SK-N-SH (cell line): ENCODE data around the gene ZNF396. TPM values are rescaled to one million over a fixed set of nuclear protein-coding genes. Genes with fewer than 3 reads are reported as not detected.

ENCODE experiments used
- CTCF ChIA-PET: fragments of 300-600, 350-600 bp; formaldehyde crosslinking; extraction: SDS; loops from one replicate; lab custom pipeline; 2021; lab: Yijun Ruan, JAX
- POLR2A ChIA-PET: fragments of 350-600 bp; sonication (Branson Sonifier 250); formaldehyde crosslinking; extraction: SDS; loops from one replicate; lab custom pipeline; 2020; ENCODE audit warnings: antibody characterized with exemption, inconsistent platforms; lab: Yijun Ruan, JAX
- DNase-seq: peaks from one replicate; pipeline ENCODE4 v3.0.0; 2012
- H2AFZ ChIP-seq: fragments of 200-600 bp; sonication (generic); 2 replicates; pipeline ENCODE4 v1.8.1; 2016; ENCODE audit warnings: antibody characterized with exemption, mild to moderate bottlenecking, low read depth
- H3F3A ChIP-seq: fragments of 200-600 bp; sonication (generic); replicated peaks from 2 replicates; pipeline ENCODE3; 2016; ENCODE audit warnings: antibody characterized with exemption, mild to moderate bottlenecking; ENCODE audit not compliant: insufficient read depth
- H3K27ac ChIP-seq, 2 experiments: fragments of 200-500 bp in 1 of 2; fragments of 200-600 bp in 1 of 2; sonication (Bioruptor generic) in 1 of 2; sonication (generic), shearing (Covaris generic) in 1 of 2; 2 replicates each; pipeline versions ENCODE4 v1.5.1 to v1.6.1; 2014 to 2016; ENCODE audit warnings: low read depth in 2 of 2, inconsistent platforms in 1 of 2, low read length in 1 of 2, mild to moderate bottlenecking in 1 of 2, mixed read lengths in 1 of 2
- H3K27me3 ChIP-seq: fragments of 200-600 bp; sonication (generic), shearing (Covaris generic); 2 replicates; pipeline ENCODE4 v1.6.1; 2016; ENCODE audit warnings: mixed run types; ENCODE audit not compliant: insufficient read depth
- H3K36me3 ChIP-seq, 2 experiments: fragments of 200-500 bp in 1 of 2; fragments of 200-600 bp in 1 of 2; sonication (Bioruptor generic) in 1 of 2; sonication (generic) in 1 of 2; replicated peaks in 1 of 2; 2 replicates each; pipeline versions ENCODE3 to v1.5.1; 2014 to 2016; ENCODE audit warnings: low read length in 1 of 2, mild to moderate bottlenecking in 1 of 2; ENCODE audit not compliant: insufficient read depth in 2 of 2, control insufficient read depth in 1 of 2
- H3K4me1 ChIP-seq, 2 experiments: fragments of 200-500 bp in 1 of 2; fragments of 200-600 bp in 1 of 2; sonication (Bioruptor generic) in 1 of 2; sonication (generic), shearing (Covaris generic) in 1 of 2; 2 replicates each; pipeline versions ENCODE4 v1.5.1 to v1.6.1; 2014 to 2016; ENCODE audit warnings: low read depth in 1 of 2, low read length in 1 of 2, mixed run types in 1 of 2; ENCODE audit not compliant: insufficient read depth in 2 of 2, control insufficient read depth in 1 of 2
- H3K4me2 ChIP-seq: fragments of 200-600 bp; sonication (generic), shearing (Covaris generic); 2 replicates; pipeline ENCODE4 v1.6.1; 2017; ENCODE audit warnings: mixed run types
- H3K4me3 ChIP-seq, 2 experiments: fragments of 200-500 bp in 1 of 2; fragments of 200-600 bp in 1 of 2; sonication (Bioruptor generic) in 1 of 2; sonication (generic), shearing (Covaris generic) in 1 of 2; 2 replicates each; pipeline versions ENCODE4 v1.5.1 to v1.8.1; 2014 to 2016; ENCODE audit warnings: low read depth in 2 of 2, inconsistent platforms in 1 of 2, low read length in 1 of 2, mild to moderate bottlenecking in 1 of 2, mixed read lengths in 1 of 2, moderate library complexity in 1 of 2
- H3K79me2 ChIP-seq: fragments of 200-600 bp; sonication (generic); 2 replicates; pipeline ENCODE4 v1.8.1; 2017; ENCODE audit warnings: mild to moderate bottlenecking; ENCODE audit not compliant: insufficient read depth
- H3K9ac ChIP-seq: fragments of 200-600 bp; sonication (generic); 2 replicates; pipeline ENCODE4 v1.6.1; 2017; ENCODE audit warnings: mixed run types
- H3K9me2 ChIP-seq: fragments of 200-600 bp; sonication (generic); 2 replicates; pipeline ENCODE4 v1.6.1; 2017; ENCODE audit warnings: mixed run types
- H3K9me3 ChIP-seq: fragments of 200-600 bp; sonication (generic); 2 replicates; pipeline ENCODE4 v1.6.1; 2017; ENCODE audit warnings: mixed run types, mild to moderate bottlenecking, moderate library complexity
- H4K20me1 ChIP-seq: fragments of 200-600 bp; sonication (generic); 2 replicates; pipeline ENCODE4 v1.6.1; 2017; ENCODE audit warnings: mild to moderate bottlenecking, mixed run types; ENCODE audit not compliant: insufficient read depth
- CHD2 ChIP-seq: fragments of 150-350 bp; IDR thresholded peaks from 2 replicates; pipeline ENCODE4 v1.6.1; 2018; ENCODE audit warnings: low read length; ENCODE audit not compliant: partially characterized antibody
- ELF1 ChIP-seq: IDR thresholded peaks from 2 replicates; pipeline ENCODE4 v1.4.0; 2012
- EP300 ChIP-seq, 2 experiments: IDR thresholded peaks; 2 replicates each; pipeline versions ENCODE4 v1.4.0 to v1.6.1; 2012; ENCODE audit warnings: borderline replicate concordance in 1 of 2, low read depth in 1 of 2, low read length in 1 of 2
- EZH2phosphoT487 ChIP-seq: fragments of 200-600 bp; sonication (generic); IDR thresholded peaks from 2 replicates; pipeline ENCODE4 v1.6.1; 2017; ENCODE audit warnings: low read depth, mixed run types, mild to moderate bottlenecking, antibody characterized with exemption, moderate library complexity, borderline replicate concordance
- FOXM1 ChIP-seq: IDR thresholded peaks from 2 replicates; pipeline ENCODE4 v1.4.0; 2012; ENCODE audit warnings: low read depth, mild to moderate bottlenecking
- GATA2 ChIP-seq: sonication (generic); formaldehyde crosslinking; IDR thresholded peaks from 2 replicates; pipeline ENCODE4 v1.5.0; 2020; ENCODE audit warnings: mild to moderate bottlenecking, missing genetic modification reagents
- JUND ChIP-seq: IDR thresholded peaks from 2 replicates; pipeline ENCODE4 v1.4.0; 2012
- MEF2A ChIP-seq: IDR thresholded peaks from 2 replicates; pipeline ENCODE4 v1.4.0; 2012; ENCODE audit warnings: low read depth, borderline replicate concordance
- MXI1 ChIP-seq: IDR thresholded peaks from 2 replicates; pipeline ENCODE4 v1.6.1; 2012; ENCODE audit warnings: mild to moderate bottlenecking, low read depth, low read length, improper control_type of control experiment
- NFIC ChIP-seq: IDR thresholded peaks from 2 replicates; pipeline ENCODE4 v1.4.0; 2012; ENCODE audit warnings: borderline replicate concordance
- NRF1 ChIP-seq: IDR thresholded peaks from 2 replicates; pipeline ENCODE4 v1.6.1; 2012; ENCODE audit warnings: low read depth, mild to moderate bottlenecking, low read length
- POLR2AphosphoS5 ChIP-seq: IDR thresholded peaks from 2 replicates; pipeline ENCODE4 v1.6.1; 2012; ENCODE audit warnings: low read depth, low read length
- RCOR1 ChIP-seq: fragments of 150-350 bp; IDR thresholded peaks from 2 replicates; pipeline ENCODE4 v1.6.1; 2017; ENCODE audit warnings: antibody characterized with exemption, low read length
- RFX5 ChIP-seq: IDR thresholded peaks from 2 replicates; pipeline ENCODE4 v1.6.1; 2012; ENCODE audit warnings: mild to moderate bottlenecking, improper control_type of control experiment, low read length
- RXRA ChIP-seq: IDR thresholded peaks from 2 replicates; pipeline ENCODE4 v1.4.0; 2012; ENCODE audit warnings: low read depth, mild to moderate bottlenecking, borderline replicate concordance
- SIN3A ChIP-seq: IDR thresholded peaks from 2 replicates; pipeline ENCODE4 v1.6.1; 2012; ENCODE audit warnings: low read depth, mild to moderate bottlenecking, low read length, moderate library complexity, borderline replicate concordance
- TAF1 ChIP-seq: IDR thresholded peaks from 2 replicates; pipeline ENCODE4 v1.6.1; 2012; ENCODE audit warnings: low read depth, mild to moderate bottlenecking, low read length, moderate library complexity, borderline replicate concordance
- TCF12 ChIP-seq: IDR thresholded peaks from 2 replicates; pipeline ENCODE4 v1.4.0; 2012
- TEAD4 ChIP-seq: IDR thresholded peaks from 2 replicates; pipeline ENCODE4 v1.4.0; 2012; ENCODE audit warnings: mild to moderate bottlenecking, borderline replicate concordance; ENCODE audit not compliant: insufficient read depth
- YY1 ChIP-seq: IDR thresholded peaks from 2 replicates; pipeline ENCODE4 v1.4.0; 2012; ENCODE audit warnings: low read depth, mild to moderate bottlenecking
- WGBS: methylation state at CpG from one replicate; pipeline ENCODE4 v1.1.6; 2017; ENCODE audit warnings: low lambda C conversion rate; 5-methylcytosine and 5-hydroxymethylcytosine counted together
- polyA plus RNA-seq, 3 experiments: library from polyadenylated mRNA; depleted of rRNA; stranded (reverse); fragments of >200 nt; gene quantifications; 2 replicates each; pipeline ENCODE4 v1.2.3, GENCODE V29; 2012
- TF ChIP-seq, protein P1 (sequence below): IDR thresholded peaks from 2 replicates; pipeline ENCODE4 v1.4.0; 2012; ENCODE audit warnings: low read depth
- TF ChIP-seq, protein P2 (sequence below): fragments of 150-350 bp; IDR thresholded peaks from 2 replicates; pipeline ENCODE4 v1.6.1; 2016; ENCODE audit warnings: mild to moderate bottlenecking, low read depth, low read length
- TF ChIP-seq, protein P3 (sequence below): fragments of 150-350 bp; IDR thresholded peaks from 2 replicates; pipeline ENCODE4 v1.6.1; 2017; ENCODE audit warnings: antibody characterized with exemption, low read length, low read depth, borderline replicate concordance
- TF ChIP-seq, protein P4 (sequence below): IDR thresholded peaks from 2 replicates; pipeline ENCODE4; 2012

ZNF396 gene
- polyA plus RNA-seq, 1 of the 3 experiments (the other 2 are of a cell fraction): 0.41 TPM

DNA sequence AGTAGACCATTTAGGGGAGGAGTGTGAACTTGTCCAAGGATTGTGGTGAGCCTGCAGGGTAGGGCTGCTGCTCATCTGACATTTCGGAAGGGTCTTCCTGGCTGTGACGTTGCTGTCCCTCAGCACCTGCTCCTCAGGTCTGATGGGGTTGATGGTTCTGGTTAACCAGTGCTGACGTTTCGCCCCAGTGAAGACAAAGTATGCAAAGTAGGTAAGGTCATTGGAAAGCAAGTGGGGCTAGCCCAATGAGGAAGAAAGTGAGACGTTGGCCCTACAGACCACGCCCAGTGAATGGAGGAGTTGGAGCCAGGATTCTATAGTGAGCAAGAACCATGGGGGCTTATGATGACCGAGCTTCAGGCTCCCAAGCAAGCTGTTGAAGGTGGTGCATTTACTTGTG is 33.4 kb upstream of the ZNF396 start:
- Histone ChIP-seq H3K79me2 (no peaks in the 10 kb centered on the region), H3K9me3 (no peaks in the 10 kb centered on the region), H3K4me3 (no peak overlapping the region), H3K9ac (no peak overlapping the region), H3K4me1 (no peaks in the 10 kb centered on the region), H4K20me1 (no peaks in the 10 kb centered on the region), H3F3A (no peaks in the 10 kb centered on the region), H3K27me3 (no peaks in the 10 kb centered on the region), H3K27ac (no peak overlapping the region), H2AFZ (no peak overlapping the region), H3K9me2 (no peaks in the 10 kb centered on the region), H3K4me2 (no peak overlapping the region), H3K36me3 (no peaks in the 10 kb centered on the region)
- no peak for DNase-seq
- POLR2A ChIA-PET: no interaction called here
- CTCF ChIA-PET: interaction anchor here (1.7 kb wide), 1 partner anchor 24 kb away, joined by 7 read pairs; no protein-coding TSS in a partner anchor
- 48% methylated on average over 7 of the region's 7 CpGs for WGBS
- TF ChIP-seq RCOR1 (no peak), TAF1 (no peak), FOXM1 (no peak), NRF1 (no peak), MXI1 (no peak), POLR2AphosphoS5 (no peak), TEAD4 (no peak), NFIC (no peak), RXRA (no peak), RFX5 (no peak), CHD2 (no peak), TCF12 (no peak), MEF2A (no peak), EP300 (IDR thresholded peaks at IDR 0.05; ENCODE audit: borderline replicate concordance in 1 of 2, low read depth in 1 of 2, low read length in 1 of 2) (no peak), JUND (no peak), SIN3A (no peak)
- TF ChIP-seq, protein P1, sequence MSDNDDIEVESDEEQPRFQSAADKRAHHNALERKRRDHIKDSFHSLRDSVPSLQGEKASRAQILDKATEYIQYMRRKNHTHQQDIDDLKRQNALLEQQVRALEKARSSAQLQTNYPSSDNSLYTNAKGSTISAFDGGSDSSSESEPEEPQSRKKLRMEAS: no peak
- TF ChIP-seq, protein P2, sequence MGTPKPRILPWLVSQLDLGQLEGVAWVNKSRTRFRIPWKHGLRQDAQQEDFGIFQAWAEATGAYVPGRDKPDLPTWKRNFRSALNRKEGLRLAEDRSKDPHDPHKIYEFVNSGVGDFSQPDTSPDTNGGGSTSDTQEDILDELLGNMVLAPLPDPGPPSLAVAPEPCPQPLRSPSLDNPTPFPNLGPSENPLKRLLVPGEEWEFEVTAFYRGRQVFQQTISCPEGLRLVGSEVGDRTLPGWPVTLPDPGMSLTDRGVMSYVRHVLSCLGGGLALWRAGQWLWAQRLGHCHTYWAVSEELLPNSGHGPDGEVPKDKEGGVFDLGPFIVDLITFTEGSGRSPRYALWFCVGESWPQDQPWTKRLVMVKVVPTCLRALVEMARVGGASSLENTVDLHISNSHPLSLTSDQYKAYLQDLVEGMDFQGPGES: no peak
- TF ChIP-seq, protein P3, sequence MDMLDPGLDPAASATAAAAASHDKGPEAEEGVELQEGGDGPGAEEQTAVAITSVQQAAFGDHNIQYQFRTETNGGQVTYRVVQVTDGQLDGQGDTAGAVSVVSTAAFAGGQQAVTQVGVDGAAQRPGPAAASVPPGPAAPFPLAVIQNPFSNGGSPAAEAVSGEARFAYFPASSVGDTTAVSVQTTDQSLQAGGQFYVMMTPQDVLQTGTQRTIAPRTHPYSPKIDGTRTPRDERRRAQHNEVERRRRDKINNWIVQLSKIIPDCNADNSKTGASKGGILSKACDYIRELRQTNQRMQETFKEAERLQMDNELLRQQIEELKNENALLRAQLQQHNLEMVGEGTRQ: no peak

DNA sequence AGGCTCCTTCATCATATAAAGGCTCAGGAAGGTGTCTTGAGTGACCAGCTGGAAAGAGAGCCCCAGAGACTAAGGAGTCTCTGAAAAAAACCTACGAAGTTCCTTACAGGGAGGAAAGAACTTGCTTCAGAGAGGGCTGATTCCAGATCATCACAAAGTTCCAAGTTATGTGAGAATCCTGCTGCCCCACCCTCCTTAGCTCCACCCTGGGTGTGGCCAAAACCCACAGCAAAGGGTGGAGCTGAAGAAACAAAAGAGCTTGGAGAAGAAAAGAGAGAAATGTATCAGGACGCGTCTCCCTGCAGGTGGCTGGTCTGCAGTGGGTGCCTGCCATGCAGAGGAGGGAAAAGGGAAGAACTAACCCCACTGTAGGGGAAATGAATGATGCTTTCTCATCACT is 32.8 kb upstream of the ZNF396 start:
- ChIA-PET CTCF (interaction anchor here (1.7 to 3.1 kb wide), 3 partner anchors 23 to 540 kb away, joined by 7 to 10 read pairs (median 10); no protein-coding TSS in a partner anchor), POLR2A (no interaction called here)
- Histone ChIP-seq H3K27ac (no peak overlapping the region), H3K4me3 (no peak overlapping the region), H3K36me3 (no peaks in the 10 kb centered on the region), H3K27me3 (no peaks in the 10 kb centered on the region), H2AFZ (no peak overlapping the region), H3K4me2 (no peak overlapping the region), H4K20me1 (no peaks in the 10 kb centered on the region), H3F3A (no peaks in the 10 kb centered on the region), H3K4me1 (no peaks in the 10 kb centered on the region), H3K9me2 (no peaks in the 10 kb centered on the region), H3K9ac (no peak overlapping the region), H3K79me2 (no peaks in the 10 kb centered on the region), H3K9me3 (no peaks in the 10 kb centered on the region)
- no peak for DNase-seq
- 76% methylated on average over 3 of the region's 3 CpGs for WGBS
- TF ChIP-seq, protein P2: no peak
- TF ChIP-seq POLR2AphosphoS5 (no peak), EZH2phosphoT487 (no peak), YY1 (no peak), GATA2 (CRISPR knock-in tag) (no peak), JUND (no peak), SIN3A (no peak), ELF1 (no peak), NFIC (no peak)
- TF ChIP-seq, protein P4, sequence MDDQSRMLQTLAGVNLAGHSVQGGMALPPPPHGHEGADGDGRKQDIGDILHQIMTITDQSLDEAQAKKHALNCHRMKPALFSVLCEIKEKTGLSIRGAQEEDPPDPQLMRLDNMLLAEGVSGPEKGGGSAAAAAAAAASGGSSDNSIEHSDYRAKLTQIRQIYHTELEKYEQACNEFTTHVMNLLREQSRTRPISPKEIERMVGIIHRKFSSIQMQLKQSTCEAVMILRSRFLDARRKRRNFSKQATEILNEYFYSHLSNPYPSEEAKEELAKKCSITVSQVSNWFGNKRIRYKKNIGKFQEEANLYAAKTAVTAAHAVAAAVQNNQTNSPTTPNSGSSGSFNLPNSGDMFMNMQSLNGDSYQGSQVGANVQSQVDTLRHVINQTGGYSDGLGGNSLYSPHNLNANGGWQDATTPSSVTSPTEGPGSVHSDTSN: no peak
- TF ChIP-seq, protein P3: no peak
